Kidney (tissue), 14 donors: ENCODE results near the gene DCBLD2. TPM values are rescaled to one million over a fixed set of nuclear protein-coding genes. Genes with fewer than 3 reads are reported as not detected.

Experiments
- DNase-seq, 5 donors: peaks; one replicate each; pipeline ENCODE4 v3.0.0-alpha.2; 2013 to 2020
- FAIRE-seq: peaks from 2 replicates; lab custom pipeline; 2012; peaks lifted over from hg19 to GRCh38; lab: Jason Lieb, UNC
- H3K27ac ChIP-seq, 2 donors: one replicate each; pipeline ENCODE4 v1.7.0; 2013; ENCODE audit warnings: low read depth in 2 of 2, low read length in 2 of 2, inconsistent platforms in 1 of 2
- H3K27me3 ChIP-seq: one replicate; pipeline ENCODE4 v1.7.1; 2013; ENCODE audit warnings: low read length, inconsistent platforms; ENCODE audit not compliant: control insufficient read depth, insufficient read depth
- H3K36me3 ChIP-seq, 3 donors: one replicate each; pipeline versions ENCODE4 v1.7.0 to v1.7.1; 2013; ENCODE audit warnings: low read length in 3 of 3, control low read depth in 1 of 3, inconsistent platforms in 1 of 3; ENCODE audit not compliant: insufficient read depth in 3 of 3, control insufficient read depth in 2 of 3
- H3K4me1 ChIP-seq, 3 donors: one replicate each; pipeline versions ENCODE4 v1.7.0 to v1.7.1; 2013; ENCODE audit warnings: low read length in 3 of 3, inconsistent platforms in 1 of 3, low read depth in 1 of 3; ENCODE audit not compliant: control insufficient read depth in 2 of 3, insufficient read depth in 2 of 3
- H3K4me3 ChIP-seq, 3 donors: one replicate each; pipeline versions ENCODE4 v1.7.0 to v1.8.1; 2013; ENCODE audit warnings: low read length in 3 of 3, control low read depth in 1 of 3, inconsistent platforms in 1 of 3
- H3K9ac ChIP-seq, 3 donors: one replicate each; pipeline versions ENCODE4 v1.7.0 to v1.7.1; 2013; ENCODE audit warnings: low read length in 3 of 3, control low read depth in 1 of 3, inconsistent platforms in 1 of 3
- H3K9me3 ChIP-seq, 3 donors: one replicate each; pipeline versions ENCODE4 v1.7.0 to v1.7.1; 2013; ENCODE audit warnings: low read length in 3 of 3, control low read depth in 1 of 3, inconsistent platforms in 1 of 3; ENCODE audit not compliant: control insufficient read depth in 2 of 3, insufficient read depth in 1 of 3
- CTCF ChIP-seq: IDR thresholded peaks from 3 replicates; pipeline ENCODE4 v1.5.1; 2012; ENCODE audit warnings: mild to moderate bottlenecking, moderate library complexity, borderline replicate concordance; ENCODE audit not compliant: insufficient read depth; ENCODE audit errors: extremely low read depth
- intact Hi-C: fragments of 100-400 bp; cut with DNase I; formaldehyde crosslinking; loops from one replicate; pipeline ENCODE4 v1.11.1; 2022
- polyA plus RNA-seq: library from polyadenylated mRNA; stranded (reverse); fragments of 350-450 nt; fragmentation: Illumina TruSeq; extraction: RNeasy Lipid Tissue Mini Kit (QIAGEN cat#74804); gene quantifications from one replicate; pipeline ENCODE4 v1.2.3, GENCODE V29; 2014; ENCODE audit warnings: low read depth, low replicate concordance; ENCODE audit not compliant: insufficient read depth
- total RNA-seq: library from RNA; stranded (reverse); fragmentation: NEBNext Ultra II Directional; extraction: Animal tissue kit (Norgen Biotek cat#: 25700); gene quantifications from one replicate; pipeline ENCODE4 v1.2.1, GENCODE V29; 2021
- donor health status: control.
- donor health status: control.
- donor health status: control.
- donor health status: control.
- donor health status: control.
- donor health status: DM: yes; HTN: yes; CAD: no.
- donor health status: Normal renal cell carcinoma (clear cell type).

The DCBLD2 gene
- total and polyA plus RNA-seq, 2 donors from 2014 or later = 8.0 to 39.3 TPM

GRCh38 chr3:98793971-98794370, 107.5 kb downstream of the DCBLD2 start:
- H3K4me1 ChIP-seq = no peaks in the 10 kb centered on the region
- H3K9me3 ChIP-seq = no peaks in the 10 kb centered on the region
- H3K4me3 ChIP-seq = no peak overlapping the region
- intact Hi-C loops = no loop called here
- no peak for TF ChIP-seq CTCF
- H3K9ac ChIP-seq = no peak overlapping the region
- FAIRE-seq = no peak
- H3K27ac ChIP-seq = no peak overlapping the region
- H3K27me3 ChIP-seq = no peaks in the 10 kb centered on the region
- DNase-seq = no peak
- H3K36me3 ChIP-seq = peaks cover 0 to 4% (median 0%) of the 10 kb centered on the region in 3 donors

GRCh38 chr3:98791341-98792325, 109.9 kb downstream of the DCBLD2 start:
- H3K9ac ChIP-seq = no peak overlapping the region
- peaks cover 0 to 3% (median 0%) of the 10 kb centered on the region in 3 donors for H3K36me3 ChIP-seq
- no peaks in the 10 kb centered on the region for H3K4me1 ChIP-seq
- no peaks in the 10 kb centered on the region for H3K9me3 ChIP-seq
- no peak overlapping the region for H3K27ac ChIP-seq
- no peak for DNase-seq
- no peak for TF ChIP-seq CTCF
- H3K27me3 ChIP-seq = no peaks in the 10 kb centered on the region
- FAIRE-seq = no peak
- no peak overlapping the region for H3K4me3 ChIP-seq
- intact Hi-C loops = no loop called here

GRCh38 chr3:98788651-98789050, 112.8 kb downstream of the DCBLD2 start:
- DNase-seq (no peak), FAIRE-seq (no peak)
- H3K4me3 ChIP-seq = no peak overlapping the region
- no peaks in the 10 kb centered on the region for H3K27me3 ChIP-seq
- intact Hi-C loops = no loop called here
- TF ChIP-seq CTCF = no peak
- H3K9me3 ChIP-seq = no peaks in the 10 kb centered on the region
- no peak overlapping the region for H3K9ac ChIP-seq
- peaks cover 0 to 2% (median 0%) of the 10 kb centered on the region in 3 donors for H3K4me1 ChIP-seq
- H3K36me3 ChIP-seq = no peaks in the 10 kb centered on the region
- H3K27ac ChIP-seq = no peak overlapping the region
